IMR-90 (cell line): ENCODE results near the gene KIF12. TPM values are rescaled to one million over a fixed set of nuclear protein-coding genes. Genes with fewer than 3 reads are reported as not detected.

Source experiments
- ATAC-seq: fragments of 200-7000 bp; cut with Tn5 transposase; 2 replicates; pipeline ENCODE4 v1.9.1; 2020; ENCODE audit warnings: low read depth, mild to moderate bottlenecking, moderate library complexity
- BruUV-seq: library from RNA; stranded (reverse); fragments of 400-500 nt; replicated peaks from 2 replicates; lab custom pipeline; 2021; lab: Mats Ljungman, UMichigan
- CTCF ChIA-PET: fragments of 300-600 bp; formaldehyde crosslinking; extraction: SDS; loops from one replicate; lab custom pipeline; 2021; ENCODE audit warnings: antibody characterized with exemption; lab: Yijun Ruan, JAX
- POLR2A ChIA-PET: fragments of 300-600 bp; sonication (Branson Sonifier 250); formaldehyde crosslinking; loops from one replicate; lab custom pipeline; 2022; ENCODE audit warnings: antibody characterized with exemption; ENCODE audit not compliant: unreplicated experiment; lab: Charles Lee
- DNase-seq: peaks from one replicate; pipeline ENCODE4 v3.0.0; 2013
- H2AFZ ChIP-seq: replicated peaks from 2 replicates; pipeline ENCODE3; 2013; ENCODE audit warnings: low read length, mild to moderate bottlenecking; ENCODE audit not compliant: poor library complexity
- H2AK5ac ChIP-seq: 2 replicates; pipeline ENCODE4 v1.6.1; 2013; ENCODE audit warnings: low read depth, low read length, inconsistent platforms
- H2AK9ac ChIP-seq: replicated peaks from 2 replicates; pipeline ENCODE3; 2013; ENCODE audit warnings: mild to moderate bottlenecking, low read depth, low read length, moderate library complexity; ENCODE audit not compliant: poor library complexity
- H2BK120ac ChIP-seq: 2 replicates; pipeline ENCODE4 v1.6.1; 2013; ENCODE audit warnings: low read depth, low read length, inconsistent platforms
- H2BK15ac ChIP-seq: 3 replicates; pipeline ENCODE4 v1.6.1; 2013; ENCODE audit warnings: low read depth, low read length, inconsistent platforms
- H2BK20ac ChIP-seq: 2 replicates; pipeline ENCODE4 v1.6.1; 2013; ENCODE audit warnings: low read depth, mild to moderate bottlenecking, inconsistent platforms, low read length, moderate library complexity
- H2BK5ac ChIP-seq: 2 replicates; pipeline ENCODE4 v1.6.1; 2013; ENCODE audit warnings: mild to moderate bottlenecking, low read depth, low read length, inconsistent platforms; ENCODE audit not compliant: poor library complexity, severe bottlenecking
- H3K14ac ChIP-seq: replicated peaks from 2 replicates; pipeline ENCODE4 v1.6.1; 2013; ENCODE audit warnings: low read depth, low read length, inconsistent platforms
- H3K18ac ChIP-seq: 2 replicates; pipeline ENCODE4 v1.6.1; 2013; ENCODE audit warnings: low read depth, low read length, control low read depth
- H3K23ac ChIP-seq: 2 replicates; pipeline ENCODE4 v1.6.1; 2013; ENCODE audit warnings: low read depth, low read length, inconsistent platforms
- H3K27ac ChIP-seq: 2 replicates; pipeline ENCODE4 v1.5.1; 2013; ENCODE audit warnings: mild to moderate bottlenecking, control low read depth, low read length; ENCODE audit not compliant: insufficient read depth
- H3K27me3 ChIP-seq: 2 replicates; pipeline ENCODE4 v1.6.1; 2013; ENCODE audit warnings: low read length; ENCODE audit not compliant: control insufficient read depth, insufficient read depth
- H3K36me3 ChIP-seq: 2 replicates; pipeline ENCODE4 v1.6.1; 2013; ENCODE audit warnings: low read length, mixed read lengths; ENCODE audit not compliant: control insufficient read depth, insufficient read depth
- H3K4ac ChIP-seq: 2 replicates; pipeline ENCODE4 v1.6.1; 2013; ENCODE audit warnings: low read depth, low read length, inconsistent platforms
- H3K4me1 ChIP-seq: 2 replicates; pipeline ENCODE4 v1.6.1; 2013; ENCODE audit warnings: low read length, mixed read lengths; ENCODE audit not compliant: control insufficient read depth, insufficient read depth
- H3K4me2 ChIP-seq: 2 replicates; pipeline ENCODE4 v1.6.1; 2013; ENCODE audit warnings: low read depth, mild to moderate bottlenecking, control low read depth, low read length, moderate library complexity
- H3K4me3 ChIP-seq: 2 replicates; pipeline ENCODE4 v1.5.1; 2013; ENCODE audit warnings: low read depth, mild to moderate bottlenecking, control low read depth, low read length, moderate library complexity; ENCODE audit not compliant: insufficient read depth
- H3K56ac ChIP-seq: 2 replicates; pipeline ENCODE4 v1.6.1; 2013; ENCODE audit warnings: low read length, inconsistent platforms; ENCODE audit not compliant: insufficient read depth; ENCODE audit errors: extremely low read depth
- H3K79me1 ChIP-seq, 2 experiments: 2 replicates each; pipeline ENCODE4 v1.6.1; 2013; ENCODE audit warnings: low read length in 2 of 2, inconsistent platforms in 1 of 2, low read depth in 1 of 2
- H3K9ac ChIP-seq: 2 replicates; pipeline ENCODE4 v1.6.1; 2013; ENCODE audit warnings: low read depth, low read length, control low read depth
- H3K9me1 ChIP-seq: 2 replicates; pipeline ENCODE4 v1.6.1; 2013; ENCODE audit warnings: low read length, inconsistent platforms; ENCODE audit not compliant: insufficient read depth
- H3K9me3 ChIP-seq: 2 replicates; pipeline ENCODE4 v1.6.1; 2013; ENCODE audit warnings: low read length; ENCODE audit not compliant: control insufficient read depth, insufficient read depth
- H4K20me1 ChIP-seq: 2 replicates; pipeline ENCODE4 v1.6.1; 2013; ENCODE audit warnings: low read length, inconsistent platforms; ENCODE audit not compliant: insufficient read depth
- H4K5ac ChIP-seq: 2 replicates; pipeline ENCODE4 v1.6.1; 2013; ENCODE audit warnings: mild to moderate bottlenecking, low read depth, low read length, control low read depth
- H4K8ac ChIP-seq, 2 experiments: 2 replicates each; pipeline ENCODE4 v1.6.1; 2013; ENCODE audit warnings: low read depth in 2 of 2, low read length in 2 of 2, control low read depth in 1 of 2, inconsistent platforms in 1 of 2
- H4K91ac ChIP-seq: 2 replicates; pipeline ENCODE4 v1.6.1; 2013; ENCODE audit warnings: low read depth, low read length, inconsistent platforms; ENCODE audit not compliant: insufficient read depth
- BHLHE40 ChIP-seq: fragments of 150-350 bp; IDR thresholded peaks from 2 replicates; pipeline ENCODE4 v1.6.1; 2016; ENCODE audit warnings: mild to moderate bottlenecking, low read depth, low read length
- CHD1 ChIP-seq: IDR thresholded peaks from 2 replicates; pipeline ENCODE4 v1.6.1; 2012; ENCODE audit warnings: low read depth, low read length, improper control_type of control experiment
- MAZ ChIP-seq: IDR thresholded peaks from 2 replicates; pipeline ENCODE4 v1.6.1; 2012; ENCODE audit warnings: low read depth, mild to moderate bottlenecking, low read length, improper control_type of control experiment, moderate library complexity, borderline replicate concordance
- MXI1 ChIP-seq: IDR thresholded peaks from 2 replicates; pipeline ENCODE4 v1.6.1; 2012; ENCODE audit warnings: low read depth, mild to moderate bottlenecking, low read length, moderate library complexity, borderline replicate concordance
- NFE2L2 ChIP-seq: fragments of 150-350 bp; IDR thresholded peaks from 2 replicates; pipeline ENCODE4 v1.6.1; 2016; ENCODE audit warnings: low read depth, mild to moderate bottlenecking, low read length
- POLR2A ChIP-seq: IDR thresholded peaks from 2 replicates; pipeline ENCODE4 v1.6.1; 2012; ENCODE audit warnings: mild to moderate bottlenecking, low read depth, low read length
- RAD21 ChIP-seq: IDR thresholded peaks from 2 replicates; pipeline ENCODE4 v1.6.1; 2012; ENCODE audit warnings: low read length, improper control_type of control experiment
- RCOR1 ChIP-seq: IDR thresholded peaks from 2 replicates; pipeline ENCODE4 v1.6.1; 2012; ENCODE audit warnings: mild to moderate bottlenecking, low read length, improper control_type of control experiment; ENCODE audit not compliant: insufficient replicate concordance
- WGBS, 2 experiments: methylation state at CpG; one replicate each; pipeline versions ENCODE4 v1.1.5 to v1.1.7; 2013; ENCODE audit warnings: missing lambda C conversion rate in 2 of 2; ENCODE audit not compliant: insufficient read length in 1 of 2; ENCODE audit errors: extremely low coverage in 2 of 2; 5-methylcytosine and 5-hydroxymethylcytosine counted together
- dilution Hi-C: fragments of 300-500 bp; cut with HindIII; formaldehyde crosslinking; loops from one replicate; pipeline ENCODE4 v1.14.3; 2018; ENCODE audit warnings: low sequenced_read_pairs; ENCODE audit not compliant: unreplicated experiment
- in situ Hi-C: fragments of 300-500 bp; cut with MboI; formaldehyde crosslinking; loops from 3 replicates; pipeline ENCODE4 v1.14.3; 2019; ENCODE audit warnings: low sequenced_read_pairs, inconsistent platforms, mixed read lengths
- intact Hi-C: fragments of 100-400 bp; cut with micrococcal nuclease; formaldehyde crosslinking; loops from 2 replicates; pipeline ENCODE4 v1.10.0; 2022
- polyA plus RNA-seq, 3 experiments: library from polyadenylated mRNA; depleted of rRNA; stranded (reverse); fragments of >200 nt; gene quantifications; 2 replicates each; pipeline ENCODE4 v1.2.3, GENCODE V29; 2012; ENCODE audit warnings: low replicate concordance in 1 of 3
- total RNA-seq: library from RNA; depleted of rRNA; stranded (reverse); fragments of >200 nt; gene quantifications from 2 replicates; pipeline ENCODE4 v1.2.3, GENCODE V29; 2012
- TF ChIP-seq, protein P1 (sequence below): fragments of 150-350 bp; IDR thresholded peaks from 2 replicates; pipeline ENCODE4 v1.6.1; 2016; ENCODE audit warnings: low read depth, mild to moderate bottlenecking, low read length, moderate library complexity, borderline replicate concordance
- TF ChIP-seq, protein P2 (sequence below): fragments of 150-350 bp; IDR thresholded peaks from 2 replicates; pipeline ENCODE4 v1.6.1; 2017; ENCODE audit warnings: mild to moderate bottlenecking, antibody characterized with exemption, low read length, low read depth
- TF ChIP-seq, protein P3 (sequence below): conservative IDR thresholded peaks from 2 replicates; pipeline ENCODE4 v1.5.1; 2012; ENCODE audit warnings: mild to moderate bottlenecking, low read depth, low read length, improper control_type of control experiment

KIF12 gene
- total and polyA plus RNA-seq, 2 of the 4 experiments (the other 2 are of a cell fraction), result not detected

GRCh38 chr9:114053246-114054005 lies 45.7 kb downstream of the KIF12 start:
- Histone ChIP-seq H3K27me3 (no peaks in the 10 kb centered on the region), H3K4ac (no peak overlapping the region), H2BK20ac (no peak overlapping the region), H4K20me1 (no peaks in the 10 kb centered on the region), H4K5ac (no peak overlapping the region), H2BK120ac (no peak overlapping the region), H3K4me2 (no peak overlapping the region), H3K36me3 (peaks cover 46% of the 10 kb centered on the region), H2AFZ (no peak overlapping the region), H3K56ac (no peak overlapping the region), H3K23ac (no peak overlapping the region), H3K14ac (no peak overlapping the region), H3K27ac (no peak overlapping the region), H4K8ac (no peak overlapping the region), H4K91ac (no peak overlapping the region), H2AK5ac (no peak overlapping the region), H3K18ac (no peak overlapping the region), H3K79me1 (peaks cover 0 to 3% of the 10 kb centered on the region in 2 experiments; a peak in 1 of 4 replicates), H3K9me1 (peaks cover 13% of the 10 kb centered on the region), H2BK15ac (no peak overlapping the region), H2AK9ac (no peak overlapping the region), H3K4me3 (no peak overlapping the region), H3K4me1 (no peaks in the 10 kb centered on the region), H3K9me3 (no peaks in the 10 kb centered on the region), H3K9ac (no peak overlapping the region), H2BK5ac (no peak overlapping the region)
- 89% methylated on average over 3 of the region's 8 CpGs; no CpG with 5 or more reads in 1 of the 2 experiments for WGBS, 2 experiments
- in situ Hi-C loops (no loop called here), intact Hi-C loops (no loop called here), dilution Hi-C loops (no loop called here)
- POLR2A ChIA-PET, result no interaction called here
- TF ChIP-seq MXI1 (no peak), RCOR1 (no peak), BHLHE40 (no peak), CHD1 (no peak), MAZ (no peak), NFE2L2 (no peak), POLR2A (no peak), RAD21 (no peak)
- TF ChIP-seq, protein P1, sequence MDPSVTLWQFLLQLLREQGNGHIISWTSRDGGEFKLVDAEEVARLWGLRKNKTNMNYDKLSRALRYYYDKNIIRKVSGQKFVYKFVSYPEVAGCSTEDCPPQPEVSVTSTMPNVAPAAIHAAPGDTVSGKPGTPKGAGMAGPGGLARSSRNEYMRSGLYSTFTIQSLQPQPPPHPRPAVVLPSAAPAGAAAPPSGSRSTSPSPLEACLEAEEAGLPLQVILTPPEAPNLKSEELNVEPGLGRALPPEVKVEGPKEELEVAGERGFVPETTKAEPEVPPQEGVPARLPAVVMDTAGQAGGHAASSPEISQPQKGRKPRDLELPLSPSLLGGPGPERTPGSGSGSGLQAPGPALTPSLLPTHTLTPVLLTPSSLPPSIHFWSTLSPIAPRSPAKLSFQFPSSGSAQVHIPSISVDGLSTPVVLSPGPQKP, result no peak
- TF ChIP-seq, protein P2, sequence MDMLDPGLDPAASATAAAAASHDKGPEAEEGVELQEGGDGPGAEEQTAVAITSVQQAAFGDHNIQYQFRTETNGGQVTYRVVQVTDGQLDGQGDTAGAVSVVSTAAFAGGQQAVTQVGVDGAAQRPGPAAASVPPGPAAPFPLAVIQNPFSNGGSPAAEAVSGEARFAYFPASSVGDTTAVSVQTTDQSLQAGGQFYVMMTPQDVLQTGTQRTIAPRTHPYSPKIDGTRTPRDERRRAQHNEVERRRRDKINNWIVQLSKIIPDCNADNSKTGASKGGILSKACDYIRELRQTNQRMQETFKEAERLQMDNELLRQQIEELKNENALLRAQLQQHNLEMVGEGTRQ, result no peak
- TF ChIP-seq, protein P3, sequence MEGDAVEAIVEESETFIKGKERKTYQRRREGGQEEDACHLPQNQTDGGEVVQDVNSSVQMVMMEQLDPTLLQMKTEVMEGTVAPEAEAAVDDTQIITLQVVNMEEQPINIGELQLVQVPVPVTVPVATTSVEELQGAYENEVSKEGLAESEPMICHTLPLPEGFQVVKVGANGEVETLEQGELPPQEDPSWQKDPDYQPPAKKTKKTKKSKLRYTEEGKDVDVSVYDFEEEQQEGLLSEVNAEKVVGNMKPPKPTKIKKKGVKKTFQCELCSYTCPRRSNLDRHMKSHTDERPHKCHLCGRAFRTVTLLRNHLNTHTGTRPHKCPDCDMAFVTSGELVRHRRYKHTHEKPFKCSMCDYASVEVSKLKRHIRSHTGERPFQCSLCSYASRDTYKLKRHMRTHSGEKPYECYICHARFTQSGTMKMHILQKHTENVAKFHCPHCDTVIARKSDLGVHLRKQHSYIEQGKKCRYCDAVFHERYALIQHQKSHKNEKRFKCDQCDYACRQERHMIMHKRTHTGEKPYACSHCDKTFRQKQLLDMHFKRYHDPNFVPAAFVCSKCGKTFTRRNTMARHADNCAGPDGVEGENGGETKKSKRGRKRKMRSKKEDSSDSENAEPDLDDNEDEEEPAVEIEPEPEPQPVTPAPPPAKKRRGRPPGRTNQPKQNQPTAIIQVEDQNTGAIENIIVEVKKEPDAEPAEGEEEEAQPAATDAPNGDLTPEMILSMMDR, result no peak
- DNase-seq (no peak), ATAC-seq (no peak)
- BruUV-seq, result no TSS peak
- CTCF ChIA-PET, result no interaction called here
